ENCODE measurements around the gene SMARCAL1. TPM values are rescaled to one million over a fixed set of nuclear protein-coding genes. Genes with fewer than 3 reads are reported as not detected.

SMARCAL1 gene
- total RNA-seq, 1 experiment from 2014 or later = 26.4 TPM

DNA sequence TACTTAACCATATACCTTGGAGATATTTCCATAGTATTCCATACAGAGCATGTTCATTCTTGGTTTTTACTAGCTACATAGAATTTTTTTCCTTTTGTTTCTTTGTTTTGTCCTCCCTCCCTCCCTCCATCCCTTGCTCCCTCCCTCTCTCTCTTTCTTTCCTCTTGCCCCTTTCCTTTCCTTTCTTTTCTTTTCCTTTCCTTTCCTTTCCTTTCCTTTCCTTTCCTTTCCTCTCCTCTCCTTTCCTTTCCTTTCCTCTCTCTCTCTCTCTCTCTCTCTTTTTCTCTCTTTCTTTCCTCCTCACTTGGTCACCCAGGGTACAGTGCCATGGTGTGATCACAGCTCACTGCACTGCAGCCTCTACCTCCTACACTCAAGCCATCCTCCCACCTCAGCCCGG is 114.7 kb downstream of the SMARCAL1 start:
- no TSS peak for BruUV-seq (replicated peaks)
- intact Hi-C loops (cut with micrococcal nuclease; ENCODE audit: unreplicated experiment) = no loop called here

DNA sequence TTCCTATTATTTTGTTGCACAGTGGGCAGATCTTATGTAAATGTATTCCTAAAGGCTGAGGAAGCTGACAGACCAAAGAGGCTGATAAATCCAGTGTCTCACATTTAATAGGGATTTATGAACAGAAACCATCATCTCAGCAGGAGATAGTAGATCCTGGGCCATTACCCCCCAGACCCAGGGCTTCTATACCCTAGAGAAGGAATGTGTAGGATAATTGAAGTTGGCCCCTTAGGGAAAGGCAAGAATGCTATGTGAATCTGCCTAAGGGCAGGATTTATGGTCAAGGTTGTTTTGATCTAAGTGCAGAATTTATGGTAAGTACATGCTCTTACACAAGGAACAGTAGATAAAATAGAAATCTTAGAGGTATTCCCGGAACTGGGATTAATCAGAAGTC is 115.3 kb downstream of the SMARCAL1 start:
- no TSS peak for BruUV-seq (replicated peaks)
- in situ Hi-C loops (cut with HindIII; ENCODE audit: low pct_unique_long_range_greater_than_20kb, low sequenced_read_pairs) = no loop called here
- TF ChIP-seq, protein P1, sequence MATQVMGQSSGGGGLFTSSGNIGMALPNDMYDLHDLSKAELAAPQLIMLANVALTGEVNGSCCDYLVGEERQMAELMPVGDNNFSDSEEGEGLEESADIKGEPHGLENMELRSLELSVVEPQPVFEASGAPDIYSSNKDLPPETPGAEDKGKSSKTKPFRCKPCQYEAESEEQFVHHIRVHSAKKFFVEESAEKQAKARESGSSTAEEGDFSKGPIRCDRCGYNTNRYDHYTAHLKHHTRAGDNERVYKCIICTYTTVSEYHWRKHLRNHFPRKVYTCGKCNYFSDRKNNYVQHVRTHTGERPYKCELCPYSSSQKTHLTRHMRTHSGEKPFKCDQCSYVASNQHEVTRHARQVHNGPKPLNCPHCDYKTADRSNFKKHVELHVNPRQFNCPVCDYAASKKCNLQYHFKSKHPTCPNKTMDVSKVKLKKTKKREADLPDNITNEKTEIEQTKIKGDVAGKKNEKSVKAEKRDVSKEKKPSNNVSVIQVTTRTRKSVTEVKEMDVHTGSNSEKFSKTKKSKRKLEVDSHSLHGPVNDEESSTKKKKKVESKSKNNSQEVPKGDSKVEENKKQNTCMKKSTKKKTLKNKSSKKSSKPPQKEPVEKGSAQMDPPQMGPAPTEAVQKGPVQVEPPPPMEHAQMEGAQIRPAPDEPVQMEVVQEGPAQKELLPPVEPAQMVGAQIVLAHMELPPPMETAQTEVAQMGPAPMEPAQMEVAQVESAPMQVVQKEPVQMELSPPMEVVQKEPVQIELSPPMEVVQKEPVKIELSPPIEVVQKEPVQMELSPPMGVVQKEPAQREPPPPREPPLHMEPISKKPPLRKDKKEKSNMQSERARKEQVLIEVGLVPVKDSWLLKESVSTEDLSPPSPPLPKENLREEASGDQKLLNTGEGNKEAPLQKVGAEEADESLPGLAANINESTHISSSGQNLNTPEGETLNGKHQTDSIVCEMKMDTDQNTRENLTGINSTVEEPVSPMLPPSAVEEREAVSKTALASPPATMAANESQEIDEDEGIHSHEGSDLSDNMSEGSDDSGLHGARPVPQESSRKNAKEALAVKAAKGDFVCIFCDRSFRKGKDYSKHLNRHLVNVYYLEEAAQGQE (IDR thresholded peaks at IDR 0.05; ENCODE audit: insufficient read depth in 1 of 2, low read depth in 2 of 2, low read length in 1 of 2) = no peak
- TF ChIP-seq SIN3A (IDR thresholded peaks at IDR 0.05; ENCODE audit: borderline replicate concordance, insufficient read depth, low read depth, low read length) (no peak), POLR2AphosphoS5 (IDR thresholded peaks at IDR 0.05; ENCODE audit: low read depth, low read length) (no peak), TCF7L2 (IDR thresholded peaks at IDR 0.05; ENCODE audit: low read depth, low read length) (no peak)
- TF ChIP-seq, protein P2, sequence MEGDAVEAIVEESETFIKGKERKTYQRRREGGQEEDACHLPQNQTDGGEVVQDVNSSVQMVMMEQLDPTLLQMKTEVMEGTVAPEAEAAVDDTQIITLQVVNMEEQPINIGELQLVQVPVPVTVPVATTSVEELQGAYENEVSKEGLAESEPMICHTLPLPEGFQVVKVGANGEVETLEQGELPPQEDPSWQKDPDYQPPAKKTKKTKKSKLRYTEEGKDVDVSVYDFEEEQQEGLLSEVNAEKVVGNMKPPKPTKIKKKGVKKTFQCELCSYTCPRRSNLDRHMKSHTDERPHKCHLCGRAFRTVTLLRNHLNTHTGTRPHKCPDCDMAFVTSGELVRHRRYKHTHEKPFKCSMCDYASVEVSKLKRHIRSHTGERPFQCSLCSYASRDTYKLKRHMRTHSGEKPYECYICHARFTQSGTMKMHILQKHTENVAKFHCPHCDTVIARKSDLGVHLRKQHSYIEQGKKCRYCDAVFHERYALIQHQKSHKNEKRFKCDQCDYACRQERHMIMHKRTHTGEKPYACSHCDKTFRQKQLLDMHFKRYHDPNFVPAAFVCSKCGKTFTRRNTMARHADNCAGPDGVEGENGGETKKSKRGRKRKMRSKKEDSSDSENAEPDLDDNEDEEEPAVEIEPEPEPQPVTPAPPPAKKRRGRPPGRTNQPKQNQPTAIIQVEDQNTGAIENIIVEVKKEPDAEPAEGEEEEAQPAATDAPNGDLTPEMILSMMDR (IDR thresholded peaks at IDR 0.05) = no peak
- DNase-seq (ENCODE audit: low read depth, low spot score) (no peak), ATAC-seq (no peak)
- H3K9me3 ChIP-seq (ENCODE audit: control insufficient read depth, insufficient read depth, low read depth, low read length) = no peaks in the 10 kb centered on the region
- no peaks in the 10 kb centered on the region for H3K27me3 ChIP-seq (ENCODE audit: control insufficient read depth, insufficient read depth, low read length)
- H3K27ac ChIP-seq (ENCODE audit: low read length) = no peak overlapping the region
- intact Hi-C loops (cut with micrococcal nuclease; ENCODE audit: unreplicated experiment) = no loop called here
- CTCF ChIA-PET = no interaction called here
- no peak overlapping the region for H3K4me3 ChIP-seq (ENCODE audit: low read depth in 2 of 2, low read length in 2 of 2)
- POLR2A ChIA-PET = no interaction called here
- H3K4me1 ChIP-seq (ENCODE audit: control insufficient read depth, insufficient read depth, low read length) = no peaks in the 10 kb centered on the region
- H3K36me3 ChIP-seq (ENCODE audit: control insufficient read depth, insufficient read depth, low read length) = no peaks in the 10 kb centered on the region

More for the DNA sequence above, 114.7 kb downstream of the SMARCAL1 start:
- ChIA-PET POLR2A (no interaction called here), CTCF (no interaction called here)
- no peaks in the 10 kb centered on the region for H3K9me3 ChIP-seq (ENCODE audit: control insufficient read depth, insufficient read depth, low read depth, low read length)
- H3K27ac ChIP-seq (ENCODE audit: low read length) = no peak overlapping the region
- H3K4me1 ChIP-seq (ENCODE audit: control insufficient read depth, insufficient read depth, low read length) = no peaks in the 10 kb centered on the region
- no peak for DNase-seq (ENCODE audit: low read depth, low spot score)
- no peaks in the 10 kb centered on the region for H3K36me3 ChIP-seq (ENCODE audit: control insufficient read depth, insufficient read depth, low read length)
- H3K4me3 ChIP-seq (ENCODE audit: low read depth in 2 of 2, low read length in 2 of 2) = no peak overlapping the region
- H3K27me3 ChIP-seq (ENCODE audit: control insufficient read depth, insufficient read depth, low read length) = no peaks in the 10 kb centered on the region
- ATAC-seq = no peak
- in situ Hi-C loops (cut with HindIII; ENCODE audit: low pct_unique_long_range_greater_than_20kb, low sequenced_read_pairs) = no loop called here
- TF ChIP-seq, protein P2 (IDR thresholded peaks at IDR 0.05) = no peak
- TF ChIP-seq SIN3A (IDR thresholded peaks at IDR 0.05; ENCODE audit: borderline replicate concordance, insufficient read depth, low read depth, low read length) (no peak), TCF7L2 (IDR thresholded peaks at IDR 0.05; ENCODE audit: low read depth, low read length) (no peak), POLR2AphosphoS5 (IDR thresholded peaks at IDR 0.05; ENCODE audit: low read depth, low read length) (no peak)
- TF ChIP-seq, protein P1 (IDR thresholded peaks at IDR 0.05; ENCODE audit: insufficient read depth in 1 of 2, low read depth in 2 of 2, low read length in 1 of 2) = no peak
